Osteocyte (in vitro differentiated cells): ENCODE measurements around the gene CRIP2. TPM values are rescaled to one million over a fixed set of nuclear protein-coding genes. Genes with fewer than 3 reads are reported as not detected.

Experiments used
- DNase-seq: peaks from one replicate; pipeline ENCODE4 v3.0.0; 2021; ENCODE audit warnings: mixed read lengths; ENCODE audit not compliant: unreplicated experiment; ENCODE audit errors: extremely low spot score
- H3K27ac Mint-ChIP-seq: one replicate; pipeline ENCODE4 v1.8.0; 2021; ENCODE audit warnings: mild to moderate bottlenecking, mixed read lengths; ENCODE audit not compliant: unreplicated experiment
- H3K27me3 Mint-ChIP-seq: one replicate; pipeline ENCODE4 v1.8.0; 2021; ENCODE audit warnings: mixed read lengths; ENCODE audit not compliant: unreplicated experiment
- H3K36me3 Mint-ChIP-seq: one replicate; pipeline ENCODE4 v1.8.0; 2021; ENCODE audit warnings: mixed read lengths; ENCODE audit not compliant: unreplicated experiment
- H3K4me1 Mint-ChIP-seq: one replicate; pipeline ENCODE4 v1.8.0; 2021; ENCODE audit warnings: mixed read lengths; ENCODE audit not compliant: unreplicated experiment
- H3K4me3 Mint-ChIP-seq: one replicate; pipeline ENCODE4 v1.8.0; 2021; ENCODE audit warnings: mild to moderate bottlenecking, moderate library complexity, mixed read lengths; ENCODE audit not compliant: unreplicated experiment
- H3K9me3 Mint-ChIP-seq: one replicate; pipeline ENCODE4 v1.8.0; 2021; ENCODE audit warnings: mixed read lengths; ENCODE audit not compliant: unreplicated experiment
- total RNA-seq: library from RNA; stranded (reverse); gene quantifications from 2 replicates; pipeline ENCODE4 v1.2.1, GENCODE V29; 2021
- TF ChIP-seq, protein P1 (sequence below): fragments of 200-600 bp; sonication (generic); IDR thresholded peaks from 2 replicates; pipeline ENCODE4 v1.5.0; 2021; ENCODE audit warnings: antibody characterized with exemption, mild to moderate bottlenecking, moderate library complexity

CRIP2 gene
- total RNA-seq, 1 donor from 2014 or later: 191 TPM

DNA sequence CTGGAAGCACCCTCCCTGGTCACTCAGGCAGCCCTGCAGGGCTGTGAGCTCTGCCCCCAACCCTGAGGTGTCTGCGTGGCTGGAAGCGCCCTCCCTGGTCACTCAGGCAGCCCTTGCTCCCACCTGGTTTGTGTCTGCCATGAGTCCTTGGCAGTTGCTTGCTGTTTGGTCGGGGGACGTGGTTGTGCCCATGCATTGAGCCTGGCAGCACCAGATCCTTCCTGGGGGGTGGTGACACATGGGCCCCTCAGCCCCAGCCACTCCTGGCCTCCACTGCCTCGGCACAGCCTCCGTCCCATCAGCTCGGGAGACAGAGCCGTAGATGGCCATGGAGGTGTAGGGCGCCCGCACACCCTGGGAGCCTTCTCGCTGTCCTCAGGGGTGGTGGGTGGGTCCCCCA, 35.4 kb upstream of the CRIP2 start:
- peaks cover 6% of the 10 kb centered on the region for H3K4me1 Mint-ChIP-seq
- no peak for DNase-seq
- H3K9me3 Mint-ChIP-seq: peaks cover 10% of the 10 kb centered on the region
- H3K27me3 Mint-ChIP-seq: no peaks in the 10 kb centered on the region
- H3K4me3 Mint-ChIP-seq: no peak overlapping the region
- TF ChIP-seq, protein P1, sequence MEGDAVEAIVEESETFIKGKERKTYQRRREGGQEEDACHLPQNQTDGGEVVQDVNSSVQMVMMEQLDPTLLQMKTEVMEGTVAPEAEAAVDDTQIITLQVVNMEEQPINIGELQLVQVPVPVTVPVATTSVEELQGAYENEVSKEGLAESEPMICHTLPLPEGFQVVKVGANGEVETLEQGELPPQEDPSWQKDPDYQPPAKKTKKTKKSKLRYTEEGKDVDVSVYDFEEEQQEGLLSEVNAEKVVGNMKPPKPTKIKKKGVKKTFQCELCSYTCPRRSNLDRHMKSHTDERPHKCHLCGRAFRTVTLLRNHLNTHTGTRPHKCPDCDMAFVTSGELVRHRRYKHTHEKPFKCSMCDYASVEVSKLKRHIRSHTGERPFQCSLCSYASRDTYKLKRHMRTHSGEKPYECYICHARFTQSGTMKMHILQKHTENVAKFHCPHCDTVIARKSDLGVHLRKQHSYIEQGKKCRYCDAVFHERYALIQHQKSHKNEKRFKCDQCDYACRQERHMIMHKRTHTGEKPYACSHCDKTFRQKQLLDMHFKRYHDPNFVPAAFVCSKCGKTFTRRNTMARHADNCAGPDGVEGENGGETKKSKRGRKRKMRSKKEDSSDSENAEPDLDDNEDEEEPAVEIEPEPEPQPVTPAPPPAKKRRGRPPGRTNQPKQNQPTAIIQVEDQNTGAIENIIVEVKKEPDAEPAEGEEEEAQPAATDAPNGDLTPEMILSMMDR: no peak
- no peak overlapping the region for H3K27ac Mint-ChIP-seq
- peaks cover 17% of the 10 kb centered on the region for H3K36me3 Mint-ChIP-seq

DNA sequence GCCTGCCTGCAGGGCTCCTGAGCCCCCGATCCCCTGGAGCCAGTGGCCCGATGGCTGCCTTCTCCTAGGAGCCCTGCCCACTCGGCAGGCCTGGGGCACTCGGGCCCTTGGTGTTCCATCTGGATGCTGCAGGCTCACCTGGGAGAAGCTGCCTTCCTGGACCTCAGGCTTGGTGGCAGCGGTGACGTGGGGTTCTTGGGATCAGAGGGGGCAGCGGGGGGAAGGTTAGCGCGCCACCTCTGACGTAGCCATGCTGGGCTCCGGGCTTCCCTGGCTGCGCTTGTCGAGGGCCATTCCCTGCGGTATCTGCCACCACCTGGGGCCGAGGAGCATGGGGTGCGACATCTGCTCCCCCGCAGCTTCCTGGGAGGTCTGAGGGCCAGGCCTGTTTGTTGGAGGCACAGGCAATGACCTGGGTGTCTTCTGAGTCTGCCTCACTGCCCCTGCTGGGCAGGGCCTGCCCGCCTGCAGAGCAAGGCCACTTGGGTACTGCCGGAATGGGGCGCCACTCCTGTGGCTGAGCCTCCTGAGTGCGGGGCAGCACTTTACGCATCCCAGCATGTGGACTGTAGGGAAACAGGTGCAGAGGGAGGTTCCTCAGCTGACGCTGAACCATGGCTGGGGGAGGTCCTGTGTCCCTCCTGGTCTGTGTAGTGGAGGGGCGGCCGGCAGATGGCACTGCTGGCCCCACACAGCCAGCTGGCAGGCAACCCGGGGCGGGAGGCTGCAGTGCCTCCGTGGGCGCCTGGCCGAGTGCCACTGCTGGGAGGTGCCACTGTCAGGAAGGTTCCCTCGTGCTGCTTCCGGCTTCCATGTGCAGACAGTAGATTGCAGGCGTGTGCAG, 34.7 kb upstream of the CRIP2 start:
- no peak overlapping the region for H3K4me3 Mint-ChIP-seq
- peaks cover 14% of the 10 kb centered on the region for H3K36me3 Mint-ChIP-seq
- H3K27me3 Mint-ChIP-seq: no peaks in the 10 kb centered on the region
- TF ChIP-seq, protein P1: no peak
- no peak for DNase-seq
- H3K9me3 Mint-ChIP-seq: peaks cover 10% of the 10 kb centered on the region
- no peak overlapping the region for H3K27ac Mint-ChIP-seq
- peaks cover 3% of the 10 kb centered on the region for H3K4me1 Mint-ChIP-seq

- no peak for DNase-seq
- Mint-ChIP-seq H3K27ac (no peak overlapping the region), H3K27me3 (no peaks in the 10 kb centered on the region), H3K9me3 (peaks cover 6% of the 10 kb centered on the region), H3K36me3 (peaks cover 11% of the 10 kb centered on the region), H3K4me3 (no peak overlapping the region), H3K4me1 (peaks cover 2% of the 10 kb centered on the region)
- TF ChIP-seq, protein P1: no peak
Measured at GRCh38 chr14:105440554-105440900, 34.1 kb upstream of the CRIP2 start.

DNA sequence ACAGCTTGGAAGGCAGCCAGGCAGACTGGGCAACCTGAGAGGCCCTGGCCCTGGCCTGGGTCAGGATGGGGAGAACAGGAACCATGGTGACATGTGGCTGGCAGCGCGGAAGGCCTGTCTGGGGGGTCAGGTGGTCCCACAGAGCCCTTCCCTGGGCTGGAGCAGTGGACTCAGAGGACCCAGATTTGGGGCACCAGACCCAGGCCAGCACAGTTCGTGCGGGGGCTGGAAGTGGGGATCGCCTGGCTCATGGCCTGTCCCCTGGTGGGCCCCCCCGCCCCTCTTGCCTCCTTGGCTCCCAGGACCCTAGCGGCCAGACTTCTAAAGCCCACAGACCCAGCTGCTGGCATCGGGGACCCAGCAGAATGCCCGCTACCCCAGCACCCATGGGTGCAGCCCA, 33.6 kb upstream of the CRIP2 start:
- no peak for DNase-seq
- no peak overlapping the region for H3K4me3 Mint-ChIP-seq
- H3K36me3 Mint-ChIP-seq: peaks cover 8% of the 10 kb centered on the region
- H3K9me3 Mint-ChIP-seq: peaks cover 3% of the 10 kb centered on the region
- TF ChIP-seq, protein P1: no peak
- H3K27ac Mint-ChIP-seq: no peak overlapping the region
- H3K4me1 Mint-ChIP-seq: peaks cover 2% of the 10 kb centered on the region
- H3K27me3 Mint-ChIP-seq: no peaks in the 10 kb centered on the region

DNA sequence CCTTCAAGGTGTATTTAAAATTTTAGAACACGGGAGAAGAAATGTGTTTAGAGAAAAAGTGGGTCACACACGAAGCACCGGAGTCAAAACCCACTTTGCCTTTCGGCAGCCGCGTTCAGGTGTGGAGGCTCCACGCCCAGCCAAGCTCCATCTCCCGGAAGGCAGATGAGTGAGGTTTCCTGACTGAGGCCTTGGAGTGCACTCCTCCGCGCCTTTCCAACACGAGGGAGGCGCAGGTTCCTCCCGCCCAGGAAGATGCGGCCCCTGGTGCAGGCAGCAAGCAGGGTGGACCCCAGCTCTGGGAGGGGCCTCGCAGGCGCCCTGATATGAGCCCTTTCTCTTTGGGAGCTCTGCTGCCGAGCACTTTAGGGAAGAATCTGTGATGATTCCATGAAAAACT, 32.5 kb upstream of the CRIP2 start:
- peaks cover 8% of the 10 kb centered on the region for H3K36me3 Mint-ChIP-seq
- TF ChIP-seq, protein P1: no peak
- DNase-seq: no peak
- no peaks in the 10 kb centered on the region for H3K27me3 Mint-ChIP-seq
- H3K9me3 Mint-ChIP-seq: no peaks in the 10 kb centered on the region
- H3K4me3 Mint-ChIP-seq: no peak overlapping the region
- H3K27ac Mint-ChIP-seq: no peak overlapping the region
- H3K4me1 Mint-ChIP-seq: no peaks in the 10 kb centered on the region
